ENCODE results near the gene IGFBP5.

IGFBP5 gene

DNA sequence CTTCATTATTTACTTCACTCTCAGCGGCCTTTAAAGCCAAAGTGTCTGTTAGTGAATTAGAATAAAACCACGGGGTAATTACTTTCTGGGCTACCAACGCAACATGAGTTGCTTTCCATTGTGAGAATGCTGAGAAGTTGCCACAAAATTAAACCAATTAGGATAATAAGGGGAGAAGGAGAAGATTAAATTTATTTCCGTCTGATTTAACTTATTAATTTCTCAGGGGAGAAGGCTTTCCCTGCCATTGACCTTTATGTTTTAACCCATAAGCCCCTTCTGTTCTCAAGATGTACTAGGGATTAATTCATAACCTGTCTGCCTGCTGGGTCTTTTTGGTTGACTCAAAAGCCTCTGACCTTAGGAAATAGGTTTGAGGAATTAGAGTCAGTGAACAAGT is 42.3 kb upstream of the IGFBP5 start:
- TF ChIP-seq, protein P1, sequence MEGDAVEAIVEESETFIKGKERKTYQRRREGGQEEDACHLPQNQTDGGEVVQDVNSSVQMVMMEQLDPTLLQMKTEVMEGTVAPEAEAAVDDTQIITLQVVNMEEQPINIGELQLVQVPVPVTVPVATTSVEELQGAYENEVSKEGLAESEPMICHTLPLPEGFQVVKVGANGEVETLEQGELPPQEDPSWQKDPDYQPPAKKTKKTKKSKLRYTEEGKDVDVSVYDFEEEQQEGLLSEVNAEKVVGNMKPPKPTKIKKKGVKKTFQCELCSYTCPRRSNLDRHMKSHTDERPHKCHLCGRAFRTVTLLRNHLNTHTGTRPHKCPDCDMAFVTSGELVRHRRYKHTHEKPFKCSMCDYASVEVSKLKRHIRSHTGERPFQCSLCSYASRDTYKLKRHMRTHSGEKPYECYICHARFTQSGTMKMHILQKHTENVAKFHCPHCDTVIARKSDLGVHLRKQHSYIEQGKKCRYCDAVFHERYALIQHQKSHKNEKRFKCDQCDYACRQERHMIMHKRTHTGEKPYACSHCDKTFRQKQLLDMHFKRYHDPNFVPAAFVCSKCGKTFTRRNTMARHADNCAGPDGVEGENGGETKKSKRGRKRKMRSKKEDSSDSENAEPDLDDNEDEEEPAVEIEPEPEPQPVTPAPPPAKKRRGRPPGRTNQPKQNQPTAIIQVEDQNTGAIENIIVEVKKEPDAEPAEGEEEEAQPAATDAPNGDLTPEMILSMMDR (IDR thresholded peaks at IDR 0.05; ENCODE audit: control insufficient read depth, insufficient read depth, low read depth, low read length, missing control alignments) = no peak
- DNase-seq (ENCODE audit: low read depth) = no peak

DNA sequence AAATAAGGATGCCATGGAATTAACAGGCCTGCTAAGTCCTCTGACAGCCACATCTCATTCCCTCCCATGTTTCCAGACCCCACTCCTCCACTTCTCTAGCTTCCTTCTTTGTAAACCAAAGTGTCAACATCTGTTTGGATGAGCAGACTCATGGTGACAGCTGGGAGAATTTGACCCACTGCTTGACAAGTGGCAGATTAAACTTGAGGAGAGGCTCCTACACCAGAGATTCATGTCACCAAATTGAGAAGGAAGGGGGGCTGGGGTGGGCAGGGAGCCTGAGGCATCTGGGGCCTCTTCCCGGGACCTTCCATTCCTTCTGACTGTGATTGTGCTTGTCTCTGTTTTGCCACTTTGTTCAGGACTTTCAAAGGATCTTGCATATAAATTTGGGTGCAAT is 41.0 kb upstream of the IGFBP5 start:
- DNase-seq (ENCODE audit: low read depth) = no peak
- no peak overlapping the region for H3K4me3 ChIP-seq (ENCODE audit: control insufficient read depth, low read depth, low read length)
- TF ChIP-seq, protein P1 (IDR thresholded peaks at IDR 0.05; ENCODE audit: control insufficient read depth, insufficient read depth, low read depth, low read length, missing control alignments) = no peak

More for the DNA sequence above, 42.3 kb upstream of the IGFBP5 start:
- H3K4me3 ChIP-seq (ENCODE audit: control insufficient read depth, low read depth, low read length) = no peak overlapping the region

DNA sequence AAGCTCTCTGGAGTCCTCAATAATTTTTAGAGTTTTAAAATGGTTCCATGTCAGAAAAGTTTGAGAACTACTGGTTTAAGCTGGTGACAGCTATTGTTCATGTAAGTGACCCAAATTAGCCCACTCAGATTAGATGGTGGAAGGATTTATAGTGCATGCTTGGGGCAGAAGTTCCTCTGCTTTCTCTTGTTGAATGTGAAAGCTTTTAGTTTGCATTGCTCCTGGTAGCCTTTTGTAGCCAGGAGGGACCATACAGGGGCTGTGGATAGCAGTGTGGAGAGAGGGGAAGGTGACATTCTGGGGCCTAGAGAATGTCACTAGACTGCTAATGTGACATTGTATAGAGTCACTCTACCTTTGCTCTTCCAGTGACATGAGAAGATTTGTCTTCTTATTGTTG is 40.3 kb upstream of the IGFBP5 start:
- DNase-seq (ENCODE audit: low read depth) = no peak
- H3K4me3 ChIP-seq (ENCODE audit: control insufficient read depth, low read depth, low read length) = no peak overlapping the region
- TF ChIP-seq, protein P1 (IDR thresholded peaks at IDR 0.05; ENCODE audit: control insufficient read depth, insufficient read depth, low read depth, low read length, missing control alignments) = no peak

GRCh38 chr2:216735086-216735485 is 39.7 kb upstream of the IGFBP5 start:
- DNase-seq (ENCODE audit: low read depth) = peak; percentile 23
- TF ChIP-seq, protein P1 (IDR thresholded peaks at IDR 0.05; ENCODE audit: control insufficient read depth, insufficient read depth, low read depth, low read length, missing control alignments) = no peak
- no peak overlapping the region for H3K4me3 ChIP-seq (ENCODE audit: control insufficient read depth, low read depth, low read length)

DNA sequence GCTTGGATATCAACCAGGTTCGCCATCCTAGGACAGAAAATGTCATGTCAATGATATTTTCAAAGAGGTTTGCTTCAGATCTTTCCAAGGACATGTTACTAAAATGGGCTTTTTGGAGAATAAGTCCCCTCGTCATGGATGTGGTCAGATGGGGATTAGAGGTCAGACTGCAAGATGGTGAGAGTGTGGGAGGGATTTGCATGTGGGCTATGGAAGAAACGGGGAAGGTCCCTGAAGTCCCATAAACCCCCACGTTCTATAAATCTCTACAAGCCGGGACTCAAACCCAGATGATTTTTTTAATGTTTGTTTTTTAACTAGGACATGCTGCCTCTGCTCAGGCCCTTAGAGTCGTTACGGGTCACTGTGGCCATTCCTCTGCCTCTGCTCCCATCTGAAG is 37.7 kb upstream of the IGFBP5 start:
- DNase-seq (ENCODE audit: low read depth) = no peak
- TF ChIP-seq, protein P1 (IDR thresholded peaks at IDR 0.05; ENCODE audit: control insufficient read depth, insufficient read depth, low read depth, low read length, missing control alignments) = no peak
- no peak overlapping the region for H3K4me3 ChIP-seq (ENCODE audit: control insufficient read depth, low read depth, low read length)

DNA sequence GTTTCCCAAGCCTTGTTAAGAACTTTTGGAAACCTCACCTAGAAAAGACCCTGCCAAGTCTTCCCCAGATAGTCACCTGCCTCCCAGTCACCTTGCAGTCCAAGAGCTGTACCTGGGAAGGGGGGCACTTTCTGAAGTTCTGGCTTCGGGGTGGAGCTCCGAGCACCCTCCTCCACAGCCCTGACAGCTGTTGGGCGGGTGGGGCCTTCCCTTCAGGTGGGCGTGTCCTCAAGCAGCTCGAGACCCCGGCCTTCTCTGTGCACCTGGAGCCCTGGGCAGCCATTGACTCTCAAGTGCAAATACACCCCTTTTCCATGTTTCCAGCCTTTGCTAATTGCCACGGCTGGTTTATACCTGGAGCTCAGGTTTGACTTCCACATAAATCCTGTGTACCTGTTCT is 37.0 kb upstream of the IGFBP5 start:
- TF ChIP-seq, protein P1 (IDR thresholded peaks at IDR 0.05; ENCODE audit: control insufficient read depth, insufficient read depth, low read depth, low read length, missing control alignments) = no peak
- DNase-seq (ENCODE audit: low read depth) = no peak

DNA sequence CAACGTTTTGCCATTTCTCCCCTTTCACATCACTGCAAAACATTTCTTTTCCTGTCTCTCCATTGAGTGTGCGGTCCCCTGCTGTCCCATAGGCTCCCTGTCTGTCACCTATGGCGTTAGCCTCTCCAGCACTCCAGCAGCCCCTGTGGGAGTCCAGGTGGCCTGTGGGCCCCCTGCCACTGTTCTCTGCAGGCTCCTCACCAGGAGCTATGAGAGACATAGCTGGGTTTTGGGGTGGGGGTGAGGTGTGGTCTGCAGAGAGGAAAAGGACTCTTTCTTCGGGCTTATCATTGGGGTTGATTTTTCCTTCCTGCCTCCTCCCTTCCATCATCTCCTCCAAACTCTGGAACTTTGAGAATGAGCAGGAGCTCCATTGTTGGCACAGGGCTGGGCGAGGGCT is 36.1 kb upstream of the IGFBP5 start:
- H3K4me3 ChIP-seq (ENCODE audit: control insufficient read depth, low read depth, low read length) = no peak overlapping the region
- TF ChIP-seq, protein P1 (IDR thresholded peaks at IDR 0.05; ENCODE audit: control insufficient read depth, insufficient read depth, low read depth, low read length, missing control alignments) = no peak
- no peak for DNase-seq (ENCODE audit: low read depth)

More for the DNA sequence above, 37.0 kb upstream of the IGFBP5 start:
- no peak overlapping the region for H3K4me3 ChIP-seq (ENCODE audit: control insufficient read depth, low read depth, low read length)
